ENCODE results near the gene CSN3. TPM values are rescaled to one million over a fixed set of nuclear protein-coding genes. Genes with fewer than 3 reads are reported as not detected.

The CSN3 gene
- total RNA-seq, 2 donors from 2014 or later, result not detected

DNA sequence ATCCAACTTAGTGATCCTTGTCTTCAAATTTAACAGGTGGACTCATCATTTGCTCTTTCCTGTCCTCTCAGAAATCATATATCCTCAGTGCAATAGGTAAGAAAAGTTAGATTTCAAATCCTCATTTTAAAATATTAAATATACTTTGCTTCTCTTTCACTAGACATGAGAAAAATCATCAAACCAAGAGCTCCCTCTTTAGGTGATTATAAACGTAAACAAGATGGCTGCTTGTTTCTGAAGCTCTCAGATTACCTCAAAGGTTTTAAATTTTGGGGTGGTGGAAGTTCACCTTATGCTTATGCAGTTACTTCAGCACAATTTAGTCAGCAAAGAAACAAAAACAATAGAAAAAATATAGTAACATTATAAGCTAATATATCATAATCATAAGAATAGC lies 27.3 kb downstream of the CSN3 start:
- H3K36me3 ChIP-seq, result no peaks in the 10 kb centered on the region
- no peaks in the 10 kb centered on the region for H3K4me1 ChIP-seq (ENCODE audit: control insufficient read depth in 1 of 2, low read depth in 2 of 2)
- no peak overlapping the region for H3K27ac ChIP-seq
- ATAC-seq (ENCODE audit: insufficient number of reproducible peaks, low FRiP score, low read depth), result no peak
- H3K27me3 ChIP-seq (replicated peaks; ENCODE audit: insufficient read depth), result no peaks in the 10 kb centered on the region
- H3K4me3 ChIP-seq, result no peak overlapping the region
- H3K9me3 ChIP-seq, result no peaks in the 10 kb centered on the region
- TF ChIP-seq, protein P1, sequence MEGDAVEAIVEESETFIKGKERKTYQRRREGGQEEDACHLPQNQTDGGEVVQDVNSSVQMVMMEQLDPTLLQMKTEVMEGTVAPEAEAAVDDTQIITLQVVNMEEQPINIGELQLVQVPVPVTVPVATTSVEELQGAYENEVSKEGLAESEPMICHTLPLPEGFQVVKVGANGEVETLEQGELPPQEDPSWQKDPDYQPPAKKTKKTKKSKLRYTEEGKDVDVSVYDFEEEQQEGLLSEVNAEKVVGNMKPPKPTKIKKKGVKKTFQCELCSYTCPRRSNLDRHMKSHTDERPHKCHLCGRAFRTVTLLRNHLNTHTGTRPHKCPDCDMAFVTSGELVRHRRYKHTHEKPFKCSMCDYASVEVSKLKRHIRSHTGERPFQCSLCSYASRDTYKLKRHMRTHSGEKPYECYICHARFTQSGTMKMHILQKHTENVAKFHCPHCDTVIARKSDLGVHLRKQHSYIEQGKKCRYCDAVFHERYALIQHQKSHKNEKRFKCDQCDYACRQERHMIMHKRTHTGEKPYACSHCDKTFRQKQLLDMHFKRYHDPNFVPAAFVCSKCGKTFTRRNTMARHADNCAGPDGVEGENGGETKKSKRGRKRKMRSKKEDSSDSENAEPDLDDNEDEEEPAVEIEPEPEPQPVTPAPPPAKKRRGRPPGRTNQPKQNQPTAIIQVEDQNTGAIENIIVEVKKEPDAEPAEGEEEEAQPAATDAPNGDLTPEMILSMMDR (IDR thresholded peaks at IDR 0.05), result no peak
- DNase-seq (ENCODE audit: low spot score), result no peak

DNA sequence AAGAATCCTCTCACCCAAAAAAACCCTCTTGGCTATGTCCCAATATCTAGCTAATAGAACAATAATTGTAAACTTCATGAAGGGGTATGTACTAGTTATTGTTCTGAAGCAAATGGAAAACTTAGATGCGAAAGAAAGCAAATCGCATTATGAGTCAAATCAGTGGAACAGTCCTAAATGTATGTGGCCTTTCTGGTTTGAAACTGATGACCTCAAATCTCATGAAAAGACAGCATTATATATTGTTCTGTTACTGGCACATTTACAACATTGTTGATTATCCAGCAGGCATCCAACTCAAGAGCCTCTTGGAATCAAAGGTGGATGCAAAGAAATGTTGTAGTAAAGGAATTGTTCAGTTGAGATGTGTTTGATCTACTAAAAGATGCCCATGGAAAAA lies 34.7 kb downstream of the CSN3 start:
- Histone ChIP-seq H3K27me3 (replicated peaks; ENCODE audit: insufficient read depth) (no peaks in the 10 kb centered on the region), H3K27ac (no peak overlapping the region), H3K36me3 (no peaks in the 10 kb centered on the region), H3K4me3 (no peak overlapping the region), H3K4me1 (ENCODE audit: control insufficient read depth in 1 of 2, low read depth in 2 of 2) (no peaks in the 10 kb centered on the region), H3K9me3 (no peaks in the 10 kb centered on the region)
- TF ChIP-seq, protein P1 (IDR thresholded peaks at IDR 0.05), result no peak
- no peak for ATAC-seq (ENCODE audit: insufficient number of reproducible peaks, low FRiP score, low read depth)
- no peak for DNase-seq (ENCODE audit: low spot score)

DNA sequence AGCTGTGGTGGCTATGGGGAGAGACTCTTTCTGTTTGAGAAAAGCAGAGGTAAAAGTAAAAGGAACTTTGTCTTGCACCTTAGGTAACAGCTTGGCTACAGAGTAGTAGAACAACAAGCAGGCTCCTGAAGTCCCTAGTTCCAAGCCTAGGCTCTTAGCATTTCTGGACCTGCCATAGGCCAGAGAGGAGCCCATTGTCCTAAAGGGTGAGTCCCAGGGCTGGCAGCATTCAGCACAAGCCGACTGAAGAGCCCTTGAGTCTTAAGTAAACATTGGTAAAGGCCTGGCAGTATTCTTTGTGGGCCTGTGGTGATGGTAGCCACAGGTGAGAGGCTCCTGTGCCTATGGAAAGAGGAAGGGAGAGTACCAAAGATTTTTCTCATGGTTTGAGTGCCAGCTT lies 38.2 kb downstream of the CSN3 start:
- DNase-seq (ENCODE audit: low spot score) (no peak), ATAC-seq (ENCODE audit: insufficient number of reproducible peaks, low FRiP score, low read depth) (no peak)
- no peak overlapping the region for H3K4me3 ChIP-seq
- H3K9me3 ChIP-seq, result no peaks in the 10 kb centered on the region
- H3K27ac ChIP-seq, result no peak overlapping the region
- no peaks in the 10 kb centered on the region for H3K4me1 ChIP-seq (ENCODE audit: control insufficient read depth in 1 of 2, low read depth in 2 of 2)
- TF ChIP-seq, protein P1 (IDR thresholded peaks at IDR 0.05), result no peak
- no peaks in the 10 kb centered on the region for H3K27me3 ChIP-seq (replicated peaks; ENCODE audit: insufficient read depth)
- no peaks in the 10 kb centered on the region for H3K36me3 ChIP-seq

DNA sequence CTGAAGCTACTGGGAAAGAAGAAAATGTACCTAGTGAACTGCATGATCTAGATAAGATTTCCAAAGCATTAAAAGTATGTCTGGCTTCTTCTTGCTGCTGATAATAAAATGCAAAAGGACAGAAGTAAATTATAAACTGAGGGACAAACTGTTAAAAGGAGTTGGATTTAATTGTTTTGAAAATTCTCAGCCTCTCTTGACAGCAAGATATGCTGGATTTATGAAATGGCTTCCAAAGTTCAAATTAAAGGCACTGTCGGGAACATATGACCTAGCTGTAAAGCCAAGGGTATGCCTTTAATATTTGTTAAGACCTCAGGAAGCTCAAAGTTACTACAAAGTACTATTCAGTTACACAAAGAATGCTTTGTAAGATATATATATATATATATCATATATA lies 46.3 kb downstream of the CSN3 start:
- H3K4me3 ChIP-seq, result no peak overlapping the region
- no peaks in the 10 kb centered on the region for H3K27me3 ChIP-seq (replicated peaks; ENCODE audit: insufficient read depth)
- no peak for ATAC-seq (ENCODE audit: insufficient number of reproducible peaks, low FRiP score, low read depth)
- no peaks in the 10 kb centered on the region for H3K9me3 ChIP-seq
- H3K4me1 ChIP-seq (ENCODE audit: control insufficient read depth in 1 of 2, low read depth in 2 of 2), result no peaks in the 10 kb centered on the region
- H3K27ac ChIP-seq, result no peak overlapping the region
- TF ChIP-seq, protein P1 (IDR thresholded peaks at IDR 0.05), result no peak
- no peaks in the 10 kb centered on the region for H3K36me3 ChIP-seq
- DNase-seq (ENCODE audit: low spot score), result no peak

DNA sequence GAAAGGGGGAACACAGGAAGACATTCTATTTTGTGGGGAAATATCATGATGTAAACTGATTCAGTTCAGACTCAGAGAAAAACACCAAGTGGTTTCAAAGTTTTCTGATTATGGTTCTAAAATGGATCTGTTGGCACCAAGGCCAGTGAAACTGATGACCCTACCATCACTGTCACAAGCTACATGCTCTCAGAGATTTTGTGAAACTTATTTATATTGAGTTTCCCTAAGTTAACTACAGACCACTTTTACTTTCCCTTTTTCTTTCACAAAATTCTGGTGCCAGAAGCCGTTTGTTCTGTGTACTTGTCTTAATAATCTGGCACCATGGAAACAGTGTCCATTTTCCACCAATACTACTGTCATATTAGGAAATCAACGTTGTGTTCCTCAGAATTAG lies 48.9 kb downstream of the CSN3 start:
- DNase-seq (ENCODE audit: low spot score) (no peak), ATAC-seq (ENCODE audit: insufficient number of reproducible peaks, low FRiP score, low read depth) (no peak)
- Histone ChIP-seq H3K4me3 (no peak overlapping the region), H3K27ac (no peak overlapping the region), H3K27me3 (replicated peaks; ENCODE audit: insufficient read depth) (no peaks in the 10 kb centered on the region), H3K36me3 (no peaks in the 10 kb centered on the region), H3K9me3 (no peaks in the 10 kb centered on the region), H3K4me1 (ENCODE audit: control insufficient read depth in 1 of 2, low read depth in 2 of 2) (no peaks in the 10 kb centered on the region)
- TF ChIP-seq, protein P1 (IDR thresholded peaks at IDR 0.05), result no peak
